ENCODE results near the gene AKNA. TPM values are rescaled to one million over a fixed set of nuclear protein-coding genes. Genes with fewer than 3 reads are reported as not detected.

The AKNA gene
- total RNA-seq, 1 donor, result 27.9 TPM

DNA sequence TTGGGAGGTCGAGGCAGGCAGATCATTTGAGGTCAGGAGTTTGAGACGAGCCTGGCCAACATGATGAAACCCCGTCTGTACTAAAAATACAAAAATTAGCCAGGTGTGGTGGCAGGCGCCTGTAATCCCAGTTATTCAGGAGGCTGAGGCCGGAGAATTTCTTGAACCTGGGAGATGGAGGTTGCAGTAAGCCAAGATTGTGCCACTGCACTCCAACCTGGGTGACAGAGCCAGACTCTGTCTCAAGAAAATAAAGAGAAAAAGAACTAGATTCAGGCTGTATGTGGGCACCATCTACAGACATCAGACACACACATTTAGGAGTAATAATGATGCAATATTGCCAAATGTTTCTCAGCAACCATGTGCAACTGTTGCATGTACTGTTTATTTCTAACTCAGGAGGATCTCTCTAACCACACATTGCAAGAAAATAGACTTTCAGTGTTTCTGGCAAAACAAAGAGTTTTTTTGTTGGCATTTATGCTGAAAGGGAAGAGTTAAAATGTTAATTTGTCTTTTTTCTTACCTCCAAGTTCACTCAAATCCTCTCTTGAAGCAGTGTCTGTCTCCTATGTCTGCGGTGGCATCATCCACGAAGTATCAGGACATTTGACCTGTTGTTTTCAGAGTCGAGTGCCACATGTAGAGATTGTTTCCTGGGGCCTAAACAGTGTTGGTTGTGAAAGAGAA, 70.0 kb downstream of the AKNA start:
- Histone ChIP-seq H3K27ac (ENCODE audit: low read depth, low read length) (no peak overlapping the region), H3K4me2 (ENCODE audit: insufficient read depth, low read length) (no peak overlapping the region)
- TF ChIP-seq, protein P1, sequence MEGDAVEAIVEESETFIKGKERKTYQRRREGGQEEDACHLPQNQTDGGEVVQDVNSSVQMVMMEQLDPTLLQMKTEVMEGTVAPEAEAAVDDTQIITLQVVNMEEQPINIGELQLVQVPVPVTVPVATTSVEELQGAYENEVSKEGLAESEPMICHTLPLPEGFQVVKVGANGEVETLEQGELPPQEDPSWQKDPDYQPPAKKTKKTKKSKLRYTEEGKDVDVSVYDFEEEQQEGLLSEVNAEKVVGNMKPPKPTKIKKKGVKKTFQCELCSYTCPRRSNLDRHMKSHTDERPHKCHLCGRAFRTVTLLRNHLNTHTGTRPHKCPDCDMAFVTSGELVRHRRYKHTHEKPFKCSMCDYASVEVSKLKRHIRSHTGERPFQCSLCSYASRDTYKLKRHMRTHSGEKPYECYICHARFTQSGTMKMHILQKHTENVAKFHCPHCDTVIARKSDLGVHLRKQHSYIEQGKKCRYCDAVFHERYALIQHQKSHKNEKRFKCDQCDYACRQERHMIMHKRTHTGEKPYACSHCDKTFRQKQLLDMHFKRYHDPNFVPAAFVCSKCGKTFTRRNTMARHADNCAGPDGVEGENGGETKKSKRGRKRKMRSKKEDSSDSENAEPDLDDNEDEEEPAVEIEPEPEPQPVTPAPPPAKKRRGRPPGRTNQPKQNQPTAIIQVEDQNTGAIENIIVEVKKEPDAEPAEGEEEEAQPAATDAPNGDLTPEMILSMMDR (IDR thresholded peaks at IDR 0.05; ENCODE audit: extremely low read depth, low read depth, low read length), result no peak

DNA sequence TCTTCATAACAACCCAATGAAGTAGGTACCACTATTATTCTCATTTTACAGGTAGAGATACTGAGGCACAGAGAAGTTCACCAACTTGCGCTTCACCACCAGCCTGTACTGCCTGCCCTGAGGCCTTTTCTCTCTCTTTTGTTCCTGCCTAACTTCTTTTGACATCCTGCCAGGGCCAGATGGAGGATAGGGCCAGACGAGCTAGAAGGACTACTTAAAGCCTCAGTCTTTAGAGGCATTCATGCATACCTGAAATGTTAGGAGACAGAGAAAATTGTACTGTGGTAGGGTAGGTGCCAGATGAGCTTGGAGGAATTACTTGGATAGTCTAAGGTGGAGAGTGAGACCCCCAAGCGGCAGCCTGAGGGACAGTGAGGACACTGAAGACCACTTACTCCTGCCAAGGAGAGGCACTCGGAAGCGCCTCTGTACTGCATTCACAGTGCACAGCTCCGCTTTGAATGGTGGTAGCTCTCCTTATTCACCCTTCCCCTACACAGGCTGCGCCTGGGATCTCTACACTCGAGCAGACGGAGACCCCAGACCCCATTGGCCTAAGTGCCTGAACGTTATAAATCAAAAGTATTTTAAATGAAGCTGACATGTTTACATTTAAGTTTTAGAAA, 71.1 kb downstream of the AKNA start:
- no peak overlapping the region for H2AFZ ChIP-seq (ENCODE audit: low read length)
- no peak for DNase-seq (ENCODE audit: insufficient read length, low spot score, missing footprints)
- no peaks in the 10 kb centered on the region for H4K20me1 ChIP-seq (ENCODE audit: insufficient read depth, low read length)
- no peaks in the 10 kb centered on the region for H3K36me3 ChIP-seq (ENCODE audit: insufficient read depth, low read length)
- H3K4me2 ChIP-seq (ENCODE audit: insufficient read depth, low read length), result no peak overlapping the region
- no peaks in the 10 kb centered on the region for H3K4me1 ChIP-seq (ENCODE audit: insufficient read depth, low read length)
- no peaks in the 10 kb centered on the region for H3K27me3 ChIP-seq (ENCODE audit: insufficient read depth, low read length)
- H3K79me2 ChIP-seq (ENCODE audit: insufficient read depth, low read length), result no peaks in the 10 kb centered on the region
- no peak overlapping the region for H3K4me3 ChIP-seq (ENCODE audit: insufficient read depth, low read length)
- H3K9me3 ChIP-seq (ENCODE audit: low read depth, low read length), result no peaks in the 10 kb centered on the region
- TF ChIP-seq, protein P1 (IDR thresholded peaks at IDR 0.05; ENCODE audit: extremely low read depth, low read depth, low read length), result no peak
- H3K27ac ChIP-seq (ENCODE audit: low read depth, low read length), result no peak overlapping the region

More for the DNA sequence above, 70.0 kb downstream of the AKNA start:
- Histone ChIP-seq H3K4me3 (ENCODE audit: insufficient read depth, low read length) (no peak overlapping the region), H3K4me1 (ENCODE audit: insufficient read depth, low read length) (peaks cover 7% of the 10 kb centered on the region), H4K20me1 (ENCODE audit: insufficient read depth, low read length) (no peaks in the 10 kb centered on the region), H3K9me3 (ENCODE audit: low read depth, low read length) (no peaks in the 10 kb centered on the region), H3K79me2 (ENCODE audit: insufficient read depth, low read length) (no peaks in the 10 kb centered on the region), H2AFZ (ENCODE audit: low read length) (peak overlapping the region; percentile 18), H3K27me3 (ENCODE audit: insufficient read depth, low read length) (no peaks in the 10 kb centered on the region), H3K36me3 (ENCODE audit: insufficient read depth, low read length) (no peaks in the 10 kb centered on the region)
- DNase-seq (ENCODE audit: insufficient read length, low spot score, missing footprints), result no peak

DNA sequence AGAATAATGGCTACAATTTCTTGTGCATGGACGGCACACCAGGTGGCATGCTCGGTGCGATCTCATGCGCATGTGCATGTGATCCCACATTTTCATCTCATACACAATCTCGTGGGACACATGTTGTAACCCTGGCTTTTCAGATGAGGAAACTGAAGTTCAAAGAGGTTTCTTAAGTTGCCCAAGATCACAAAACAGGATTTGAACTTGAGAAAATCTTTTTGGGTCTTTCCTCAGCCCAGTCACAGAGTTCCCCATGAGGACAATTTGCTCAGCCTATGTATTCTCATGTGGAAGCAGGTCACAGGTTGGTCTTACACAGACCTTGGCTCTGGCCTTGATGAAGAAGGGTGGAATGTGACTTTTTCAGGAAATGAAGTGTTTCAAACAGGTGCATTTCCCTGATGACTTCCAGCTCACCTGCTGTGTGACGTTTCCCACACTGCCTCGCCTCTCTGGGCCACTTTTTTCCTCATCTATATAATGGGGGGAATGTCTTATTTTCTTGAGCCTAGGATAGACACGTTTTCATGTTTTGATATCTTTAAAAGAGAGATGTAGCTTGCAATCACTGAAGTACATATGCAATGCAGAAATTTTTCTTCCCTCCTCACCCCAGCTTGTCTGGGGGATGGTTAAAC, 71.9 kb downstream of the AKNA start:
- no peak overlapping the region for H2AFZ ChIP-seq (ENCODE audit: low read length)
- no peak overlapping the region for H3K27ac ChIP-seq (ENCODE audit: low read depth, low read length)
- H3K4me2 ChIP-seq (ENCODE audit: insufficient read depth, low read length), result no peak overlapping the region
- H4K20me1 ChIP-seq (ENCODE audit: insufficient read depth, low read length), result no peaks in the 10 kb centered on the region
- H3K4me3 ChIP-seq (ENCODE audit: insufficient read depth, low read length), result no peak overlapping the region
- H3K36me3 ChIP-seq (ENCODE audit: insufficient read depth, low read length), result no peaks in the 10 kb centered on the region
- H3K9me3 ChIP-seq (ENCODE audit: low read depth, low read length), result no peaks in the 10 kb centered on the region
- no peaks in the 10 kb centered on the region for H3K27me3 ChIP-seq (ENCODE audit: insufficient read depth, low read length)
- H3K79me2 ChIP-seq (ENCODE audit: insufficient read depth, low read length), result no peaks in the 10 kb centered on the region
- DNase-seq (ENCODE audit: insufficient read length, low spot score, missing footprints), result no peak
- H3K4me1 ChIP-seq (ENCODE audit: insufficient read depth, low read length), result no peaks in the 10 kb centered on the region
- TF ChIP-seq, protein P1 (IDR thresholded peaks at IDR 0.05; ENCODE audit: extremely low read depth, low read depth, low read length), result no peak
